ENCODE results near the gene EPN1.

The EPN1 gene

GRCh38 chr19:55674841-55675660, at the start of gene EPN1:
Gene EPN1, plus strand, starts transcription at chr19:55675226. Its CDS starts 3,402 bp downstream, at chr19:55678628.
- DNase-seq: peak; percentile 98

GRCh38 chr19:55626350-55626749, 48.7 kb upstream of the EPN1 start:
- DNase-seq: no peak

GRCh38 chr19:55632463-55632834, 42.6 kb upstream of the EPN1 start:
- peak; percentile 97 for DNase-seq

- DNase-seq: no peak
Observed at GRCh38 chr19:55633861-55634260, 41.2 kb upstream of the EPN1 start.

GRCh38 chr19:55635334-55635717, 39.7 kb upstream of the EPN1 start:
- DNase-seq: no peak

- no peak for DNase-seq
Observed at GRCh38 chr19:55635856-55636440, 39.1 kb upstream of the EPN1 start.

- no peak for DNase-seq
Observed at GRCh38 chr19:55636723-55637122, 38.3 kb upstream of the EPN1 start.

GRCh38 chr19:55637534-55637933, 37.5 kb upstream of the EPN1 start:
- DNase-seq: no peak

- peak; percentile 62 for DNase-seq
Observed at GRCh38 chr19:55638864-55639359, 36.1 kb upstream of the EPN1 start.

GRCh38 chr19:55640043-55640576, 34.9 kb upstream of the EPN1 start:
- DNase-seq: peak; percentile 39

GRCh38 chr19:55640577-55641425, 34.2 kb upstream of the EPN1 start, which contains the start of gene ZNF580:
Gene ZNF580, plus strand, starts transcription at chr19:55641002. Its CDS starts 1,507 bp downstream, at chr19:55642509.
- peak; percentile 61 for DNase-seq

GRCh38 chr19:55641426-55642152, 33.4 kb upstream of the EPN1 start:
- DNase-seq: no peak

- peak; percentile 13 for DNase-seq
Observed at GRCh38 chr19:55642153-55643002, 32.6 kb upstream of the EPN1 start.

GRCh38 chr19:55643003-55643886, 31.8 kb upstream of the EPN1 start, which contains the start of gene ZNF581:
Gene ZNF581, plus strand, starts transcription at chr19:55643649. Its CDS starts 923 bp downstream, at chr19:55644572.
- peak; percentile 78 for DNase-seq

- DNase-seq: no peak
Observed at GRCh38 chr19:55643887-55644176, 31.2 kb upstream of the EPN1 start.

- no peak for DNase-seq
Observed at GRCh38 chr19:55644191-55644833, 30.7 kb upstream of the EPN1 start.

- DNase-seq: no peak
Observed at GRCh38 chr19:55644842-55645511, 30.0 kb upstream of the EPN1 start.

- DNase-seq: no peak
Observed at GRCh38 chr19:55645512-55645881, 29.5 kb upstream of the EPN1 start.

All from suppressor macrophage treated with lipopolysaccharide for 4 hours (primary cell).